HG03175 (cell line): Measurements from ENCODE around the gene CBX6.

Experiments used
- ATAC-seq: cut with Tn5 transposase; IDR thresholded peaks from one replicate; pipeline ENCODE4 v1.9.1; 2021; ENCODE audit warnings: mild to moderate bottlenecking, moderate library complexity; ENCODE audit not compliant: unreplicated experiment

CBX6 gene

DNA sequence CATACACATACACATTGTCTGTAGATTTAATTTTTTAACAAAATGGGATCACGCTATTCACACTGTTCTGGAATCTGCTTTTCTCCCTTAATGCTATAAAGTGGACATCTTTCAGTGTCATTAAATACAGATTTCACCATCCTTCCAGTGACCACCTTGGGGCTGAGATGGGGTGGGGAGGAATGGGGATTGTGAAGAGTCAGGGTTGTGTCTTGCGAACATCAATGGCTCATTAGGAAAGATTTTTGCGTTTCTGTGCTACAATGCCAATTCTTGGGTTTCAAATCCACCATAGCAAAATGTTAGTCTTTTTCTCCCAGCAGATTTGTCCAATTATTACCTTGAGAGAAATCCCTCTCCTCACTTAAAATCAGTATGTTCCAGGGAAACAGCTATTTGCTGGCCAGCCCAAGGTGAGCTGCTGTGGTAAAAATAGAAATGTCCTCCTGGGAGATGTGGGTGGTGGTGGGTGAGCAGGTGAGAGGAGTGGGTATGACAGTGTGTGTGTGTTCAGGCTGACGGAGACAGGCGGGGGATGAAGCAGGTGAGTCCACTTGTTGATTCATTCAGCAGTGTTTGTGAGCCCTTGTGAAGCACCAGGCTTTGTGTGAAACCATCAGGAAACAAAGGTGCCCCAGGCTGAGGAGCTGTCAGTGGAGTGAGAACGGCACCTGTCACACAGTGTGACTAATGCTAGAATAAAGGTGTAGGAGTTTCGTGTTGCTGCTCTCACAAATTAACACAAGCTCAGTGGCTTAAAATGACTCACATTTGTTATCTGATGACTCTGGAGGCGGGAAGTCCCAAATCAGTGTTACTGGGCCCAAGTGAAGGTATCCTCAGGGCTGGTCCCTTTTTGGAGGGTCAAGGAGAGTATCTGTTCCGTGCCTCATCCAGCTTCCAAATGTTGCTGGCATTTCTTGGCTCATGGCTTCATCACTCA lies 1.7 kb upstream of the CBX6 start:
- ATAC-seq: no peak

- no peak for ATAC-seq
Measured at GRCh38 chr22:38872831-38873248, 824 bp upstream of the CBX6 start.

DNA sequence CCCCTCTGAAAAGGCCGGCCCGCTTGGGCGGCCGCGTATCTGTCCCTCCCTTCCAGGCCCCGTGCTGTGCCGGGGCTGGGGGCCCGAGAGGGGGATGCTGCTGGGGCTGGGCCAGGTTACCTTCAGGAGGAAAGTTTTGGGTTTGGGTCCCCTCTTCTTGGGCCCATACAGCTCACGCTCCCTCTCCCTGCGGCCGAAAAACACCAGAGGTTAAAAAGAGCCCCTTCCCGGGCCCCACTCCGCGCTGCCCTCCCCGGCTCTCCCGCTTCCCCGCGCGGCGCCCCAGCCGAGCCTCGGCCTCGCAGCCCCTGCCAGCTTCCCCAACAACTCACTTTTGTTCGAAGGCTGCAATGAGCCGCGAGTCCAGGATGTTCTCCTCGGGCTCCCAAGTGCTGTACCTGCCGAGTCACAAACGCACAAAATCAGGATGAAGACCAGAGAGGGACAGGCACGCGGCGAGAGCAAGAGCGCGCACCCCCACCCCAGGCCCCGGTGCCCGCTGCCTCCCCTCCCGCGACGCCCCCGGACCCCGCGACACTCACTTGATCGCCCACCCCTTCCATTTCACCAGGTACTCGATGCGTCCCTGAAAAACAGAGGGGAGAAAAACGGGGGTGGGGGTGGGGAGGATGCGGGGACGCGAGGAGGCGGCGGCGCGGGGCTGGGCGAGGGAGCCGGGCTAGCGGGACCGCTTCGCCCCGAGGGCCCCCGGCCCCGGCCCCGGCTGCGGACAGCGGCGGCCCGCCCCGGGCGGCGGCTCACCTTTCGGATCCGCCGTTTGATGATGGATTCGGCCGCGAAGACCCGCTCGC lies 450 bp downstream of the CBX6 start:
- peak; percentile 6 for ATAC-seq

GRCh38 chr22:38870791-38871359 lies 1.1 kb downstream of the CBX6 start:
- no peak for ATAC-seq

GRCh38 chr22:38870312-38870741 lies 1.7 kb downstream of the CBX6 start:
- ATAC-seq: no peak

- ATAC-seq: no peak
Measured at GRCh38 chr22:38869663-38870062, 2.4 kb downstream of the CBX6 start.

DNA sequence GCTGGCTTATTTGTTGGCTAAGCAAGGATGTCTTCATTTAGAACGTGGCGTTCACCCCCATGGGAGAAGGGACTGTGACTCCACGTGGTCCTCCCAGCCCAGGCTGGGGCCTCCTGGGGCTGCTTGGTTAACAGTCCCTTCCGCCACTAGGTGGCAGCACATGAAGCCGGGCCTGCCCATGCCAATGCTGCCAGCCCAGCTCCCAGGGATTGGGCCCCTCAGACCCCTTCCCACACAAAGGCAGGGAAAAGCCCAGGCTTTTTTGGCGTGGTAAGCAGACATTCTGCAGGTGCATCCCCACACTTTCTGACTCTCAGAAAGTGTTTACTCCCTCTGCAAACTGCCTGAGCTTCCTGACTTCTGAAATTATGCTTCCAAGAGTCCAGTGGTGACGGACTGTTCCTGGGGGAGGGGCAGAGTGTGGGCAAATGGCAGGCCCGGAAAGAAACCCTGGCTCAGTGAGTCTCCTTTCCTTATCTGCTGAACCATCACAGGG lies 3.1 kb downstream of the CBX6 start:
- ATAC-seq: no peak

GRCh38 chr22:38868286-38868721 lies 3.7 kb downstream of the CBX6 start:
- ATAC-seq: no peak

- no peak for ATAC-seq
Measured at GRCh38 chr22:38867471-38868285, 4.3 kb downstream of the CBX6 start.

DNA sequence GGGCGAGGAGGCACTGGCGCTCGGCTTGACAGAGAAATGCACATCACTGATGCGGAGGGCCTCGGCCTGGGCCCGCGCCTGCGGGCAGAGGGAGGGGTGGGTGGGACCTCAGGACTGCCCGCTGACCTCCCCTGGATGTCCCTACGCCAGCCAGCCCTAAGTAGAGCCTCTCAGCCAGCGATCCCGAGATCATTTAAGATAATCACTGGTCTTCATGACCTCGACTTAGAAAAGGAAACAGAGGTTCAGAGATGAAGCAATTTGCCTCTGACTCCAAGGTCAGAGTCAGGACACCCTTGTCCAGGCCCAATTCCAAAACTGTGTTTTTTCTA lies 4.9 kb downstream of the CBX6 start:
- no peak for ATAC-seq

- no peak for ATAC-seq
Measured at GRCh38 chr22:38866399-38867123, 5.5 kb downstream of the CBX6 start.

- ATAC-seq: no peak
Measured at GRCh38 chr22:38866024-38866398, 6.0 kb downstream of the CBX6 start.

DNA sequence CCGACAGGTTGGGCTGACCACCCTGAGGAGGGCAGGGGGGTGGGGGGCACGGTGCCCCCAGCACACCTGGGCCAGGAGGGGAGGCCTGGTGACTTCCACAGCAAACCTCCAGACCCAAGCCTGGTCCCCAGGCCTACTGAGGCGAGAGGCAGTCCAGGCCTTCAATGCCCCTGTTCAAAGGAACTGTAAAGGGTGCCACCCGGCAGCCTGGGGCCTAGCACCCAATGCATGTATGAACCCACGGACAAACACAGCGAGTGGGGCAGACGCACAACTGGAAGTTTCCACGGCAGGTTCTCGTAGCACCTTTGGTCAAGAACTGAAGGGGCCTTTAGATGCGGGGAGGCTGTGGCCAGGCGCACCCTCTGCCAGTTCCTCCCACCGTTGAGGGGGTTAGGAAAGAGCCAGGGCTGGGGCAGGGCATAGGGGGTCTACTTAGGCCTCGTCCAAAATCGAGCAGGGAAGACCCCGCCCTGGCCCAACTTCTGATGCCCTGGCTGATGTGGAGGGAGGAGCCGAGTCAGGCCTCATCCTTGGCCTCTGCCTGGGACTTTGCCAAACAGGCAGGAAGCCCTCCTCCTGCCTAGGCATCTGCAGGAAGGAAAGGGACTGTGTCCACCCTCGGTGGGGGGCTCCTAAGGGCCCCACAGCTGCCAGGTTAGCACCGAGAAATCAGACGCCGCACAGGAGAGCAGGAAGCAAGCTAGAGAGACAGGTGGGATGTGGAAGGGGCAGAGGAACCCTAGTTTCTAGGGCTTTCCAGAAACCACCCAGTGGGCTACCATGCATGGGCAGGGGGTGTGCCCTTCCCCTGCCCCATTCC lies 6.6 kb downstream of the CBX6 start:
- no peak for ATAC-seq

GRCh38 chr22:38864361-38865191 lies 7.4 kb downstream of the CBX6 start:
- ATAC-seq: no peak

GRCh38 chr22:38863531-38864131 lies 8.4 kb downstream of the CBX6 start:
- no peak for ATAC-seq

- no peak for ATAC-seq
Measured at GRCh38 chr22:38862375-38863329, 9.4 kb downstream of the CBX6 start.

- no peak for ATAC-seq
Measured at GRCh38 chr22:38861927-38862326, 10.1 kb downstream of the CBX6 start.
